IMR-90 (cell line): ENCODE measurements around the gene PPP1R10. TPM values are rescaled to one million over a fixed set of nuclear protein-coding genes. Genes with fewer than 3 reads are reported as not detected.
A peak's percentile ranks its signal among the peaks of the same experiment; 100 is the strongest.

Experiments used
- ATAC-seq: fragments of 200-7000 bp; cut with Tn5 transposase; 2 replicates; pipeline ENCODE4 v1.9.1; 2020; ENCODE audit warnings: low read depth, mild to moderate bottlenecking, moderate library complexity
- BruUV-seq: library from RNA; stranded (reverse); fragments of 400-500 nt; replicated peaks from 2 replicates; lab custom pipeline; 2021; lab: Mats Ljungman, UMichigan
- CTCF ChIA-PET: fragments of 300-600 bp; formaldehyde crosslinking; extraction: SDS; loops from one replicate; lab custom pipeline; 2021; ENCODE audit warnings: antibody characterized with exemption; lab: Yijun Ruan, JAX
- POLR2A ChIA-PET: fragments of 300-600 bp; sonication (Branson Sonifier 250); formaldehyde crosslinking; loops from one replicate; lab custom pipeline; 2022; ENCODE audit warnings: antibody characterized with exemption; ENCODE audit not compliant: unreplicated experiment; lab: Charles Lee
- DNase-seq: peaks from one replicate; pipeline ENCODE4 v3.0.0; 2013
- H2AFZ ChIP-seq: replicated peaks from 2 replicates; pipeline ENCODE3; 2013; ENCODE audit warnings: low read length, mild to moderate bottlenecking; ENCODE audit not compliant: poor library complexity
- H2AK5ac ChIP-seq: 2 replicates; pipeline ENCODE4 v1.6.1; 2013; ENCODE audit warnings: low read depth, low read length, inconsistent platforms
- H2AK9ac ChIP-seq: replicated peaks from 2 replicates; pipeline ENCODE3; 2013; ENCODE audit warnings: mild to moderate bottlenecking, low read depth, low read length, moderate library complexity; ENCODE audit not compliant: poor library complexity
- H2BK120ac ChIP-seq: 2 replicates; pipeline ENCODE4 v1.6.1; 2013; ENCODE audit warnings: low read depth, low read length, inconsistent platforms
- H2BK15ac ChIP-seq: 3 replicates; pipeline ENCODE4 v1.6.1; 2013; ENCODE audit warnings: low read depth, low read length, inconsistent platforms
- H2BK20ac ChIP-seq: 2 replicates; pipeline ENCODE4 v1.6.1; 2013; ENCODE audit warnings: low read depth, mild to moderate bottlenecking, inconsistent platforms, low read length, moderate library complexity
- H2BK5ac ChIP-seq: 2 replicates; pipeline ENCODE4 v1.6.1; 2013; ENCODE audit warnings: mild to moderate bottlenecking, low read depth, low read length, inconsistent platforms; ENCODE audit not compliant: poor library complexity, severe bottlenecking
- H3K14ac ChIP-seq: replicated peaks from 2 replicates; pipeline ENCODE4 v1.6.1; 2013; ENCODE audit warnings: low read depth, low read length, inconsistent platforms
- H3K18ac ChIP-seq: 2 replicates; pipeline ENCODE4 v1.6.1; 2013; ENCODE audit warnings: low read depth, low read length, control low read depth
- H3K23ac ChIP-seq: 2 replicates; pipeline ENCODE4 v1.6.1; 2013; ENCODE audit warnings: low read depth, low read length, inconsistent platforms
- H3K27ac ChIP-seq: 2 replicates; pipeline ENCODE4 v1.5.1; 2013; ENCODE audit warnings: mild to moderate bottlenecking, control low read depth, low read length; ENCODE audit not compliant: insufficient read depth
- H3K27me3 ChIP-seq: 2 replicates; pipeline ENCODE4 v1.6.1; 2013; ENCODE audit warnings: low read length; ENCODE audit not compliant: control insufficient read depth, insufficient read depth
- H3K36me3 ChIP-seq: 2 replicates; pipeline ENCODE4 v1.6.1; 2013; ENCODE audit warnings: low read length, mixed read lengths; ENCODE audit not compliant: control insufficient read depth, insufficient read depth
- H3K4ac ChIP-seq: 2 replicates; pipeline ENCODE4 v1.6.1; 2013; ENCODE audit warnings: low read depth, low read length, inconsistent platforms
- H3K4me1 ChIP-seq: 2 replicates; pipeline ENCODE4 v1.6.1; 2013; ENCODE audit warnings: low read length, mixed read lengths; ENCODE audit not compliant: control insufficient read depth, insufficient read depth
- H3K4me2 ChIP-seq: 2 replicates; pipeline ENCODE4 v1.6.1; 2013; ENCODE audit warnings: low read depth, mild to moderate bottlenecking, control low read depth, low read length, moderate library complexity
- H3K4me3 ChIP-seq: 2 replicates; pipeline ENCODE4 v1.5.1; 2013; ENCODE audit warnings: low read depth, mild to moderate bottlenecking, control low read depth, low read length, moderate library complexity; ENCODE audit not compliant: insufficient read depth
- H3K56ac ChIP-seq: 2 replicates; pipeline ENCODE4 v1.6.1; 2013; ENCODE audit warnings: low read length, inconsistent platforms; ENCODE audit not compliant: insufficient read depth; ENCODE audit errors: extremely low read depth
- H3K79me1 ChIP-seq, 2 experiments: 2 replicates each; pipeline ENCODE4 v1.6.1; 2013; ENCODE audit warnings: low read length in 2 of 2, inconsistent platforms in 1 of 2, low read depth in 1 of 2
- H3K9ac ChIP-seq: 2 replicates; pipeline ENCODE4 v1.6.1; 2013; ENCODE audit warnings: low read depth, low read length, control low read depth
- H3K9me1 ChIP-seq: 2 replicates; pipeline ENCODE4 v1.6.1; 2013; ENCODE audit warnings: low read length, inconsistent platforms; ENCODE audit not compliant: insufficient read depth
- H3K9me3 ChIP-seq: 2 replicates; pipeline ENCODE4 v1.6.1; 2013; ENCODE audit warnings: low read length; ENCODE audit not compliant: control insufficient read depth, insufficient read depth
- H4K20me1 ChIP-seq: 2 replicates; pipeline ENCODE4 v1.6.1; 2013; ENCODE audit warnings: low read length, inconsistent platforms; ENCODE audit not compliant: insufficient read depth
- H4K5ac ChIP-seq: 2 replicates; pipeline ENCODE4 v1.6.1; 2013; ENCODE audit warnings: mild to moderate bottlenecking, low read depth, low read length, control low read depth
- H4K8ac ChIP-seq, 2 experiments: 2 replicates each; pipeline ENCODE4 v1.6.1; 2013; ENCODE audit warnings: low read depth in 2 of 2, low read length in 2 of 2, control low read depth in 1 of 2, inconsistent platforms in 1 of 2
- H4K91ac ChIP-seq: 2 replicates; pipeline ENCODE4 v1.6.1; 2013; ENCODE audit warnings: low read depth, low read length, inconsistent platforms; ENCODE audit not compliant: insufficient read depth
- BHLHE40 ChIP-seq: fragments of 150-350 bp; IDR thresholded peaks from 2 replicates; pipeline ENCODE4 v1.6.1; 2016; ENCODE audit warnings: mild to moderate bottlenecking, low read depth, low read length
- CEBPB ChIP-seq: IDR thresholded peaks from 2 replicates; pipeline ENCODE4 v1.6.1; 2012; ENCODE audit warnings: low read depth, low read length, improper control_type of control experiment
- CHD1 ChIP-seq: IDR thresholded peaks from 2 replicates; pipeline ENCODE4 v1.6.1; 2012; ENCODE audit warnings: low read depth, low read length, improper control_type of control experiment
- CTCF ChIP-seq: conservative IDR thresholded peaks from 2 replicates; pipeline ENCODE4 v1.5.1; 2012; ENCODE audit warnings: mild to moderate bottlenecking, low read depth, low read length, improper control_type of control experiment
- ELK1 ChIP-seq: fragments of 150-350 bp; IDR thresholded peaks from 2 replicates; pipeline ENCODE4 v1.6.1; 2016; ENCODE audit warnings: low read depth, mild to moderate bottlenecking, low read length, moderate library complexity, borderline replicate concordance
- MAFK ChIP-seq: IDR thresholded peaks from 2 replicates; pipeline ENCODE4 v1.6.1; 2012; ENCODE audit warnings: low read depth, low read length, improper control_type of control experiment
- MXI1 ChIP-seq: IDR thresholded peaks from 2 replicates; pipeline ENCODE4 v1.6.1; 2012; ENCODE audit warnings: low read depth, mild to moderate bottlenecking, low read length, moderate library complexity, borderline replicate concordance
- NFE2L2 ChIP-seq: fragments of 150-350 bp; IDR thresholded peaks from 2 replicates; pipeline ENCODE4 v1.6.1; 2016; ENCODE audit warnings: low read depth, mild to moderate bottlenecking, low read length
- POLR2A ChIP-seq: IDR thresholded peaks from 2 replicates; pipeline ENCODE4 v1.6.1; 2012; ENCODE audit warnings: mild to moderate bottlenecking, low read depth, low read length
- RAD21 ChIP-seq: IDR thresholded peaks from 2 replicates; pipeline ENCODE4 v1.6.1; 2012; ENCODE audit warnings: low read length, improper control_type of control experiment
- RCOR1 ChIP-seq: IDR thresholded peaks from 2 replicates; pipeline ENCODE4 v1.6.1; 2012; ENCODE audit warnings: mild to moderate bottlenecking, low read length, improper control_type of control experiment; ENCODE audit not compliant: insufficient replicate concordance
- RFX5 ChIP-seq: IDR thresholded peaks from 2 replicates; pipeline ENCODE4 v1.8.0; 2012; ENCODE audit warnings: low read depth, mild to moderate bottlenecking, low read length, moderate library complexity
- SMC3 ChIP-seq: fragments of 150-350 bp; IDR thresholded peaks from 2 replicates; pipeline ENCODE4 v1.6.1; 2016; ENCODE audit warnings: low read depth, mild to moderate bottlenecking, antibody characterized with exemption, low read length, moderate library complexity
- USF2 ChIP-seq: fragments of 150-350 bp; IDR thresholded peaks from 2 replicates; pipeline ENCODE4 v1.6.1; 2017; ENCODE audit warnings: mild to moderate bottlenecking, antibody characterized with exemption, low read length, low read depth
- WGBS, 2 experiments: methylation state at CpG; one replicate each; pipeline versions ENCODE4 v1.1.5 to v1.1.7; 2013; ENCODE audit warnings: missing lambda C conversion rate in 2 of 2; ENCODE audit not compliant: insufficient read length in 1 of 2; ENCODE audit errors: extremely low coverage in 2 of 2; 5-methylcytosine and 5-hydroxymethylcytosine counted together
- dilution Hi-C: fragments of 300-500 bp; cut with HindIII; formaldehyde crosslinking; loops from one replicate; pipeline ENCODE4 v1.14.3; 2018; ENCODE audit warnings: low sequenced_read_pairs; ENCODE audit not compliant: unreplicated experiment
- in situ Hi-C: fragments of 300-500 bp; cut with MboI; formaldehyde crosslinking; loops from 3 replicates; pipeline ENCODE4 v1.14.3; 2019; ENCODE audit warnings: low sequenced_read_pairs, inconsistent platforms, mixed read lengths
- intact Hi-C: fragments of 100-400 bp; cut with micrococcal nuclease; formaldehyde crosslinking; loops from 2 replicates; pipeline ENCODE4 v1.10.0; 2022
- polyA plus RNA-seq, 3 experiments: library from polyadenylated mRNA; depleted of rRNA; stranded (reverse); fragments of >200 nt; gene quantifications; 2 replicates each; pipeline ENCODE4 v1.2.3, GENCODE V29; 2012; ENCODE audit warnings: low replicate concordance in 1 of 3
- total RNA-seq: library from RNA; depleted of rRNA; stranded (reverse); fragments of >200 nt; gene quantifications from 2 replicates; pipeline ENCODE4 v1.2.3, GENCODE V29; 2012

PPP1R10 gene
- total and polyA plus RNA-seq, 2 of the 4 experiments (the other 2 are of a cell fraction): 18.8 to 21.2 TPM

- H4K5ac ChIP-seq: peak overlapping the region; percentile 97
- H3K56ac ChIP-seq: peak overlapping the region; percentile 100
- H3K79me1 ChIP-seq: peaks cover 25 to 52% of the 10 kb centered on the region in 2 experiments
- H3K36me3 ChIP-seq: peaks cover 17% of the 10 kb centered on the region
- DNase-seq (no peak), ATAC-seq (no peak)
- peak overlapping the region; percentile 99 for H3K4ac ChIP-seq
- peak overlapping the region; percentile 96 for H3K4me2 ChIP-seq
- H3K23ac ChIP-seq: peak overlapping the region; percentile 99
- peaks cover 38% of the 10 kb centered on the region for H4K20me1 ChIP-seq
- no peaks in the 10 kb centered on the region for H3K27me3 ChIP-seq
- H2BK15ac ChIP-seq: no peak overlapping the region
- H3K9me3 ChIP-seq: no peaks in the 10 kb centered on the region
- POLR2A ChIA-PET: interaction anchor here (0.7 to 1.2 kb wide), 6 partner anchors 10 to 297 kb away, joined by 3 to 8 read pairs (median 3); partner anchors contain the start of gene ATAT1
- WGBS, 2 experiments: 100% methylated on average over 1 of the region's 10 CpGs; no CpG with 5 or more reads in 1 of the 2 experiments
- peak overlapping the region; percentile 92 for H2BK5ac ChIP-seq
- H2BK20ac ChIP-seq: no peak overlapping the region
- H3K4me3 ChIP-seq: peak overlapping the region; percentile 73
- peak overlapping the region; percentile 99 for H3K9ac ChIP-seq
- H3K14ac ChIP-seq: peak overlapping the region; percentile 99
- H3K18ac ChIP-seq: peak overlapping the region; percentile 91
- H2AFZ ChIP-seq: no peak overlapping the region
- peak overlapping the region; percentile 91 for H3K27ac ChIP-seq
- H2AK5ac ChIP-seq: peak overlapping the region; percentile 99
- in situ Hi-C loops: no loop called here
- peak overlapping the region; percentile 6 for H2BK120ac ChIP-seq
- BruUV-seq: no TSS peak
- peaks cover 10% of the 10 kb centered on the region for H3K9me1 ChIP-seq
- peaks cover 8% of the 10 kb centered on the region for H3K4me1 ChIP-seq
- intact Hi-C loops: loop anchor here (2.0 kb wide), 1 partner anchor 105 kb away; the partner anchor contains the start of gene TUBB
- H4K91ac ChIP-seq: peak overlapping the region; percentile 99
- dilution Hi-C loops: no loop called here
- H2AK9ac ChIP-seq: peak overlapping the region; percentile 100
- CTCF ChIA-PET: no interaction called here
- peak overlapping the region; percentile 87 to 100 for H4K8ac ChIP-seq
- TF ChIP-seq RAD21 (no peak), MAFK (peak; percentile 93), RCOR1 (no peak), ELK1 (no peak), NFE2L2 (no peak), CEBPB (no peak), MXI1 (no peak), BHLHE40 (no peak), POLR2A (peak; percentile 84), RFX5 (no peak), USF2 (no peak), CHD1 (peak; percentile 5), SMC3 (no peak), CTCF (no peak)
Observed at GRCh38 chr6:30615958-30616810, 859 bp downstream of the PPP1R10 start.
